ENCODE results near the gene KCNIP4.
A peak's percentile ranks its signal among the peaks of the same experiment; 100 is the strongest.

DNA sequence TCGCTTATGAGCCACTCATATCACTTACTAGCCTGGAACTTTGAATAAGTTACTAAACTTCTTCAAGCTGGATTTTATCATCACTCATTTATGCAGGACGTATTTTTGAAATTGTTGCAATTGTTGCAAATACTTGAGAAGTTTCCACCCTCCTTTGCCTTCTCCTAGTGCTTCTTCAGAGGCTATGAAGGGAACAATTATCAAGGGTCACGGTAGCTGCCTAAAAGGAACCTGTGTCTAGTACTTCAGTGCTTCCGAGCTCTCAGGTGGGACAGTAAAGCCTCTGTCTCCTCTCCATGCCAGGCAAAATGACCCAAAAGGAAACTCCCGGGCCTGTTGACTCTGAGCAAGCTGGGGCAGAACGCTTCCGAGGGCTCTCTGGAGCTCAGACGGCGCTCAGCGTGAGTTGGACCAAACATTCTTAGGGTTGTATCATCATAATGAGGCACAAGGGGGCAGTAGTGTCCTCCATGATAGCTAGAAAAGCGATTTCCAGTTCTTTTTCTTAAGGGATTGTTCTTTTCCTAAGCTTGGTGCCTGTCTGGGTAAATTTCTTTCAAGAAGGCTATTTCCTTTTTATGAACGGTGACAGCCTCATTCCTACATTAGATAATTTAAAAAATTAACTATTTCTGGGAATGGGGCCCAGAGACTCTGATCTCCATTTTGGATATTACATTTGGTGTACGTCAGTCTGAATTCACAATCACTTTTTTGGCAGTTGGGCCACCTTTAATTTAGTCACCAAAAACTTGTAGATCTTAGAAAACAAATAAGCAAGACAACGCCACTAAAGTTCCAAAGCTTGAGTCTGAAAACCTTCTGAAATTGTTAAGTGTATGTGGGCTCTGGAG is 1175.2 kb downstream of the KCNIP4 start:
- TF ChIP-seq EZH2 (IDR thresholded peaks at IDR 0.05) (no peak), EZH2phosphoT487 (IDR thresholded peaks at IDR 0.05) (no peak)
- TF ChIP-seq, protein P1, sequence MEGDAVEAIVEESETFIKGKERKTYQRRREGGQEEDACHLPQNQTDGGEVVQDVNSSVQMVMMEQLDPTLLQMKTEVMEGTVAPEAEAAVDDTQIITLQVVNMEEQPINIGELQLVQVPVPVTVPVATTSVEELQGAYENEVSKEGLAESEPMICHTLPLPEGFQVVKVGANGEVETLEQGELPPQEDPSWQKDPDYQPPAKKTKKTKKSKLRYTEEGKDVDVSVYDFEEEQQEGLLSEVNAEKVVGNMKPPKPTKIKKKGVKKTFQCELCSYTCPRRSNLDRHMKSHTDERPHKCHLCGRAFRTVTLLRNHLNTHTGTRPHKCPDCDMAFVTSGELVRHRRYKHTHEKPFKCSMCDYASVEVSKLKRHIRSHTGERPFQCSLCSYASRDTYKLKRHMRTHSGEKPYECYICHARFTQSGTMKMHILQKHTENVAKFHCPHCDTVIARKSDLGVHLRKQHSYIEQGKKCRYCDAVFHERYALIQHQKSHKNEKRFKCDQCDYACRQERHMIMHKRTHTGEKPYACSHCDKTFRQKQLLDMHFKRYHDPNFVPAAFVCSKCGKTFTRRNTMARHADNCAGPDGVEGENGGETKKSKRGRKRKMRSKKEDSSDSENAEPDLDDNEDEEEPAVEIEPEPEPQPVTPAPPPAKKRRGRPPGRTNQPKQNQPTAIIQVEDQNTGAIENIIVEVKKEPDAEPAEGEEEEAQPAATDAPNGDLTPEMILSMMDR (IDR thresholded peaks at IDR 0.05): peak; percentile 80
